GM13976 (cell line): ENCODE results near the gene MANSC4.

Source experiments
- DNase-seq: peaks from one replicate; pipeline ENCODE4 v3.0.0; 2012; ENCODE audit warnings: low spot score
- CTCF ChIP-seq: IDR thresholded peaks from 2 replicates; pipeline ENCODE4 v1.5.1; 2012; ENCODE audit warnings: borderline replicate concordance, mild to moderate bottlenecking; ENCODE audit not compliant: insufficient read depth; ENCODE audit errors: extremely low read depth, missing control alignments, control extremely low read depth
- in situ Hi-C: fragments of 300-500 bp; cut with MboI; formaldehyde crosslinking; loops from one replicate; pipeline ENCODE4 v1.12.0; 2022; ENCODE audit warnings: low sequenced_read_pairs, mixed read lengths, inconsistent platforms; ENCODE audit not compliant: unreplicated experiment

MANSC4 gene

GRCh38 chr12:27779920-27780611 is at the start of gene MANSC4, which contains the start of gene KLHL42:
Gene MANSC4, minus strand, starts transcription at chr12:27780236. Its CDS starts 8,960 bp downstream, at chr12:27771276.
Gene KLHL42, plus strand, starts transcription at chr12:27780233. Its CDS starts 98 bp downstream, at chr12:27780331.
- no peak for TF ChIP-seq CTCF
- in situ Hi-C loops, result no loop called here
- DNase-seq, result peak; percentile 87

GRCh38 chr12:27828196-27828595 is 48.2 kb upstream of the MANSC4 start:
- TF ChIP-seq CTCF, result no peak
- in situ Hi-C loops, result no loop called here
- DNase-seq, result no peak

- in situ Hi-C loops, result no loop called here
- no peak for DNase-seq
- no peak for TF ChIP-seq CTCF
Measured at GRCh38 chr12:27826076-27826475, 46.0 kb upstream of the MANSC4 start.

GRCh38 chr12:27824126-27824842 is 44.2 kb upstream of the MANSC4 start:
- TF ChIP-seq CTCF, result no peak
- in situ Hi-C loops, result no loop called here
- peak; percentile 31 for DNase-seq

GRCh38 chr12:27823038-27823437 is 43.0 kb upstream of the MANSC4 start:
- no peak for TF ChIP-seq CTCF
- in situ Hi-C loops, result no loop called here
- no peak for DNase-seq

GRCh38 chr12:27822076-27822712 is 42.2 kb upstream of the MANSC4 start:
- no peak for TF ChIP-seq CTCF
- peak; percentile 51 for DNase-seq
- in situ Hi-C loops, result no loop called here
